LNCaP clone FGC (cell line): ENCODE measurements around the gene PEX14.
"Not testable (repeated sequence)": the region's sequence is repeated elsewhere in the genome, so short reads cannot be mapped to it uniquely, and the experiment has no call there.

Source experiments
- DNase-seq: peaks from one replicate; pipeline ENCODE4 v3.0.0-alpha.2; 2011; ENCODE audit warnings: low read depth
- H3K4me3 ChIP-seq: 2 replicates; pipeline ENCODE4 v1.5.1; 2011; ENCODE audit warnings: mild to moderate bottlenecking, low read depth, low read length, control low read depth
- CTCF ChIP-seq: IDR thresholded peaks from 2 replicates; pipeline ENCODE4 v1.5.1; 2012; ENCODE audit warnings: mild to moderate bottlenecking; ENCODE audit not compliant: control insufficient read depth, insufficient read depth; ENCODE audit errors: extremely low read depth

Gene PEX14

GRCh38 chr1:10451287-10451686, 23.5 kb upstream of the PEX14 start:
- H3K4me3 ChIP-seq = no peak overlapping the region
- no peak for TF ChIP-seq CTCF
- DNase-seq = no peak

- DNase-seq = no peak
- no peak for TF ChIP-seq CTCF
- no peak overlapping the region for H3K4me3 ChIP-seq
Measured at GRCh38 chr1:10456048-10456447, 18.7 kb upstream of the PEX14 start.

GRCh38 chr1:10456661-10457060, 18.1 kb upstream of the PEX14 start:
- no peak for TF ChIP-seq CTCF
- H3K4me3 ChIP-seq = no peak overlapping the region
- no peak for DNase-seq

GRCh38 chr1:10457462-10457861, 17.3 kb upstream of the PEX14 start:
- H3K4me3 ChIP-seq, DNase-seq: not testable (repeated sequence)

- DNase-seq = no peak
- TF ChIP-seq CTCF = no peak
- no peak overlapping the region for H3K4me3 ChIP-seq
Measured at GRCh38 chr1:10457875-10458274, 16.9 kb upstream of the PEX14 start.

- H3K4me3 ChIP-seq = no peak overlapping the region
- no peak for TF ChIP-seq CTCF
- peak; percentile 56 for DNase-seq
Measured at GRCh38 chr1:10459184-10459583, 15.6 kb upstream of the PEX14 start.

- no peak for TF ChIP-seq CTCF
- H3K4me3 ChIP-seq = no peak overlapping the region
- DNase-seq = no peak
Measured at GRCh38 chr1:10467078-10467477, 7.7 kb upstream of the PEX14 start.

- no peak for DNase-seq
- H3K4me3 ChIP-seq = no peak overlapping the region
- TF ChIP-seq CTCF = no peak
Measured at GRCh38 chr1:10470043-10470442, 4.7 kb upstream of the PEX14 start.
